ENCODE data around the gene SARS1.

GRCh38 chr1:109216662-109217061, 2.9 kb downstream of the SARS1 start:
- TF ChIP-seq CTCF (conservative IDR thresholded peaks at IDR 0.05; ENCODE audit: low read depth, low read length) (no peak), EZH2 (IDR thresholded peaks at IDR 0.05; ENCODE audit: low read length, unreplicated experiment) (no peak)
